Stimulated activated CD8-positive, alpha-beta memory T cell treated with anti-CD3 and anti-CD28 coated beads, Interleukin-4, amount 100 ng/mL, for 48 hours (primary cell): ENCODE measurements around the gene RSPH4A.
"Not testable (repeated sequence)": the region's sequence is repeated elsewhere in the genome, so short reads cannot be mapped to it uniquely, and the experiment has no call there.

Experiments
- DNase-seq: peaks from one replicate; pipeline ENCODE4 v3.0.0-alpha.2; 2020

Gene RSPH4A

GRCh38 chr6:116631379-116631990, 15.2 kb downstream of the RSPH4A start:
- DNase-seq: no peak

GRCh38 chr6:116633685-116634084, 17.4 kb downstream of the RSPH4A start:
- DNase-seq: no peak

GRCh38 chr6:116648156-116648555, 31.9 kb downstream of the RSPH4A start:
- DNase-seq: no peak

- DNase-seq: no peak
These were observed 32.9 kb downstream of the RSPH4A start for GRCh38 chr6:116649129-116649528.

- no peak for DNase-seq
These were observed 35.6 kb downstream of the RSPH4A start for GRCh38 chr6:116651916-116652315.

GRCh38 chr6:116661594-116661993, 45.3 kb downstream of the RSPH4A start:
- DNase-seq: no peak

GRCh38 chr6:116662202-116662601, 45.9 kb downstream of the RSPH4A start:
- no peak for DNase-seq

GRCh38 chr6:116663308-116663707, 47.0 kb downstream of the RSPH4A start:
- DNase-seq: no peak

GRCh38 chr6:116664169-116664568, 47.9 kb downstream of the RSPH4A start:
- DNase-seq: not testable (repeated sequence)

- DNase-seq: no peak
These were observed 49.2 kb downstream of the RSPH4A start for GRCh38 chr6:116665464-116665863.

GRCh38 chr6:116666869-116667268, 50.6 kb downstream of the RSPH4A start:
- DNase-seq: no peak

GRCh38 chr6:116667623-116668022, 51.3 kb downstream of the RSPH4A start:
- no peak for DNase-seq

- DNase-seq: no peak
These were observed 56.0 kb downstream of the RSPH4A start for GRCh38 chr6:116672306-116672705.

GRCh38 chr6:116676021-116676420, 59.7 kb downstream of the RSPH4A start:
- no peak for DNase-seq

- peak; percentile 92 for DNase-seq
These were observed 64.8 kb downstream of the RSPH4A start, which contains the start of gene KPNA5 for GRCh38 chr6:116680880-116681672. Gene KPNA5 (plus strand): TSS chr6:116681211. CDS start chr6:116681335, 124 bp downstream.

GRCh38 chr6:116682334-116682712, 66.0 kb downstream of the RSPH4A start:
- DNase-seq: peak; percentile 36
